ENCODE data around the gene FARS2.

FARS2 gene

DNA sequence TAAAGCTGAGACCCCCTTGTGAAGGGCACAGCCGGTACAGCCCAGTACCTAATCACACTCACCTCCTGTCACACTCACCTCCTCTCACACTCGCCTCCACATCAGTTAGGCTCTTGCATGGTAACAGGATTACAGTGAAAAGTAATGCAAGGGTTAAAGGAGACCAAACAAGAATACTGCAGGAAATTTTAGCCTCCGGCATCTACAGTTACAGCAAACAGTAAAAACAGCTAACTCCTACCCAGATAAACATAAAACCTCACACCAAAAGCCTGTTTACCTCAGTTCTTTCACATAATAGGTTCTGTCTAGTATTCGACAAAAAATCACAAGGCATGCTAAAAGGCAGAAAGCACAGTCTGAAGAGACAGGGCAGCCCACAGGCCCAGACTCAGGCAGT is 55.6 kb downstream of the FARS2 start:
- H3K4me3 ChIP-seq (ENCODE audit: low read depth, low read length), result no peak overlapping the region
- TF ChIP-seq, protein P1, sequence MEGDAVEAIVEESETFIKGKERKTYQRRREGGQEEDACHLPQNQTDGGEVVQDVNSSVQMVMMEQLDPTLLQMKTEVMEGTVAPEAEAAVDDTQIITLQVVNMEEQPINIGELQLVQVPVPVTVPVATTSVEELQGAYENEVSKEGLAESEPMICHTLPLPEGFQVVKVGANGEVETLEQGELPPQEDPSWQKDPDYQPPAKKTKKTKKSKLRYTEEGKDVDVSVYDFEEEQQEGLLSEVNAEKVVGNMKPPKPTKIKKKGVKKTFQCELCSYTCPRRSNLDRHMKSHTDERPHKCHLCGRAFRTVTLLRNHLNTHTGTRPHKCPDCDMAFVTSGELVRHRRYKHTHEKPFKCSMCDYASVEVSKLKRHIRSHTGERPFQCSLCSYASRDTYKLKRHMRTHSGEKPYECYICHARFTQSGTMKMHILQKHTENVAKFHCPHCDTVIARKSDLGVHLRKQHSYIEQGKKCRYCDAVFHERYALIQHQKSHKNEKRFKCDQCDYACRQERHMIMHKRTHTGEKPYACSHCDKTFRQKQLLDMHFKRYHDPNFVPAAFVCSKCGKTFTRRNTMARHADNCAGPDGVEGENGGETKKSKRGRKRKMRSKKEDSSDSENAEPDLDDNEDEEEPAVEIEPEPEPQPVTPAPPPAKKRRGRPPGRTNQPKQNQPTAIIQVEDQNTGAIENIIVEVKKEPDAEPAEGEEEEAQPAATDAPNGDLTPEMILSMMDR (IDR thresholded peaks at IDR 0.05; ENCODE audit: low read depth, low read length), result no peak
- DNase-seq (ENCODE audit: low read depth, low spot score), result no peak
- in situ Hi-C loops (cut with HindIII; ENCODE audit: low sequenced_read_pairs), result no loop called here

DNA sequence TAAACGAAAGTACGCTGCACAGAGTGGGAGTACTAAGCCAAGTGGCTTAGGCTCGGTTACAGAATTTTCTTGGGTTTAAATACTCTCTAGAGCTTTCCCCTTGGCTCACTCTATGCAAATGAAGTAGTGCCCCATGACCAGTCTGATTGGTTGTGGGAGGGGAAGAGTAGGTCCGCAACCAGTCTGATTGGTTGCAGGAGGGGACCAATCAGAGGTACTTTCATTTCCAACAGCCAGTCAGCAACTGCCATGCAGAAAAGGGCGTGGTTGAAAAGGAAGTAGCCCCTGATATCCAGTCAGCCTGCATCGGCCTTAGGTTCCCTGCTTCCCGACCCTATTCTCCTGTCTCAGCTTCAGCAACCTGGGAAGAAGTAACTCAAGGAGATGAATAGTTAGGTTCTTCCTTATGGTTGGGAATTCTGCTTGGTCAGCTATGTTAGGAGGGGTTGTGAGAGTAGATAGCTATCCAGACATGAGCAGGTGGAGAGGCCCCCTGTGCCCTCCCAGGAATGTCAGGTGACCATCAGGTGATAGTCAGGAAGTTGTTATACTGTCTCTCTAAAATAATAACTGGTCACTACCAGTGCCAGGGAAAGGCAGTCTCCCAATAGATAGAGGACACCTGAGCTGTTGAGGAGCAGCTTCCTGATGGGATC is 57.4 kb downstream of the FARS2 start:
- in situ Hi-C loops (cut with HindIII; ENCODE audit: low sequenced_read_pairs), result no loop called here
- no peak for DNase-seq (ENCODE audit: low read depth, low spot score)
- H3K4me3 ChIP-seq (ENCODE audit: low read depth, low read length), result no peak overlapping the region
- TF ChIP-seq, protein P1 (IDR thresholded peaks at IDR 0.05; ENCODE audit: low read depth, low read length), result no peak

- TF ChIP-seq, protein P1 (IDR thresholded peaks at IDR 0.05; ENCODE audit: low read depth, low read length), result no peak
- H3K4me3 ChIP-seq (ENCODE audit: low read depth, low read length), result no peak overlapping the region
- no peak for DNase-seq (ENCODE audit: low read depth, low spot score)
- in situ Hi-C loops (cut with HindIII; ENCODE audit: low sequenced_read_pairs), result no loop called here
These were observed 62.7 kb downstream of the FARS2 start for GRCh38 chr6:5323979-5324378.

- DNase-seq (ENCODE audit: low read depth, low spot score), result no peak
- H3K4me3 ChIP-seq (ENCODE audit: low read depth, low read length), result no peak overlapping the region
- in situ Hi-C loops (cut with HindIII; ENCODE audit: low sequenced_read_pairs), result no loop called here
- TF ChIP-seq, protein P1 (IDR thresholded peaks at IDR 0.05; ENCODE audit: low read depth, low read length), result no peak
These were observed 63.9 kb downstream of the FARS2 start for GRCh38 chr6:5325173-5325572.

DNA sequence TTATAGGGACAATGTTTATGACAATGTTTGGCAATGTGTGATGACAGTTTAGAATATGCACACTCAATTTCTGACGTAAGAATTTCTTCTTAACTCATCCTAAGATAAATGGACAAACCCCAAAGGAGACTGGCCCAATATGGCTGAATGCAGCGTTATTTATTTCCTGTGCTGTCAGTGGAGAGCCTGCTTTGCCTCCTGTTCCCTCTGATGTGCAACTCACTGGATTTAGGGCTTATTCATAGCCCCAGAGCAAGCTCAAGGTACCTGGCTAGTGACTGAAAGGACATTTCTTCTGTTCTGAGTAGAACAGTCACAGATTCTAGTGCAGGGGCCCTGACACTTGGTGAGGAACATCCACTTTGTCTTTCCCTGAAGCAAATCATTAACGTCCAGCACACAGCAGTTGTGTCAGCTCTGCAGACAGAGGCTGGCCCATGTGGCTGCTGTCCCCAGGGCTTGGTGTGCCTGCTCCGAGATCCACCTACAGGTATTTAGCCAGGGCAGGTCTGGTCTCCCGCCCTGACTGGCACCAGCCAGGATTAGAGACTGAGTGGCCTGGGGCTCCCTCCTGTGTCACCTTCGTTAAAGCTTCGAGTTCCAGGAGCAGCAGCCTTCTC is 64.8 kb downstream of the FARS2 start:
- no peak overlapping the region for H3K4me3 ChIP-seq (ENCODE audit: low read depth, low read length)
- TF ChIP-seq, protein P1 (IDR thresholded peaks at IDR 0.05; ENCODE audit: low read depth, low read length), result no peak
- no peak for DNase-seq (ENCODE audit: low read depth, low spot score)
- in situ Hi-C loops (cut with HindIII; ENCODE audit: low sequenced_read_pairs), result no loop called here

DNA sequence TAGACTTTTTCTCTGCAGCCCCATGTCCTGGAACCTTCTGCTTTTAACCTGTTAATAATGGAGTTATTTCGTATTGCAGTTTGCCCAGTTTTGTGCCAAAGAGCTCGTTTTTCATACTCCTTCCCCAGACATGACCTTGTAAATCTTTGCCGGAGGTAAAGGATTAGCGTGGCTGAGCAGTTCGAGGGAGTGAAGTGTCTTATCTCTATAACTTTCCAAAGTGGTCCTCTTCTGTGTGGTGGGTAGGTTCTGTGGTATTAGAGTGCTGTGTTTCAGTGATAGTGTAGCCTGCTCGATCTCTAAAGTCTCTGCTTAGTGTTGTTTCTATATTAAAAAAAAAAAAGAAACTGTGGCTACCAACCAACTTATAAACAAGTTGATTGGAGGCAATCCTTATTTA is 67.5 kb downstream of the FARS2 start:
- no peak overlapping the region for H3K4me3 ChIP-seq (ENCODE audit: low read depth, low read length)
- TF ChIP-seq, protein P1 (IDR thresholded peaks at IDR 0.05; ENCODE audit: low read depth, low read length), result no peak
- DNase-seq (ENCODE audit: low read depth, low spot score), result no peak
- in situ Hi-C loops (cut with HindIII; ENCODE audit: low sequenced_read_pairs), result no loop called here

Measured in astrocyte of the spinal cord (primary cell).